ENCODE results near the gene ARHGAP29.

Gene ARHGAP29

GRCh38 chr1:94260635-94261387, 23.4 kb upstream of the ARHGAP29 start:
- in situ Hi-C loops (cut with MboI; ENCODE audit: low sequenced_read_pairs), result no loop called here

- in situ Hi-C loops (cut with MboI; ENCODE audit: low sequenced_read_pairs), result no loop called here
Observed at GRCh38 chr1:94259635-94260289, 22.4 kb upstream of the ARHGAP29 start.

- in situ Hi-C loops (cut with MboI; ENCODE audit: low sequenced_read_pairs), result no loop called here
Observed at GRCh38 chr1:94258873-94259331, 21.5 kb upstream of the ARHGAP29 start.

- in situ Hi-C loops (cut with MboI; ENCODE audit: low sequenced_read_pairs), result no loop called here
Observed at GRCh38 chr1:94257444-94257843, 20.1 kb upstream of the ARHGAP29 start.

- in situ Hi-C loops (cut with MboI; ENCODE audit: low sequenced_read_pairs), result no loop called here
Observed at GRCh38 chr1:94255476-94255875, 18.1 kb upstream of the ARHGAP29 start.

- in situ Hi-C loops (cut with MboI; ENCODE audit: low sequenced_read_pairs), result no loop called here
Observed at GRCh38 chr1:94254073-94254810, 16.9 kb upstream of the ARHGAP29 start.

- in situ Hi-C loops (cut with MboI; ENCODE audit: low sequenced_read_pairs), result no loop called here
Observed at GRCh38 chr1:94253456-94254017, 16.2 kb upstream of the ARHGAP29 start.

- in situ Hi-C loops (cut with MboI; ENCODE audit: low sequenced_read_pairs), result no loop called here
Observed at GRCh38 chr1:94250341-94250740, 13.0 kb upstream of the ARHGAP29 start.

- in situ Hi-C loops (cut with MboI; ENCODE audit: low sequenced_read_pairs), result no loop called here
Observed at GRCh38 chr1:94248956-94249688, 11.7 kb upstream of the ARHGAP29 start.

- in situ Hi-C loops (cut with MboI; ENCODE audit: low sequenced_read_pairs), result no loop called here
Observed at GRCh38 chr1:94247138-94248094, 10.0 kb upstream of the ARHGAP29 start.

- in situ Hi-C loops (cut with MboI; ENCODE audit: low sequenced_read_pairs), result no loop called here
Observed at GRCh38 chr1:94246692-94247137, 9.3 kb upstream of the ARHGAP29 start.

GRCh38 chr1:94245747-94246438, 8.5 kb upstream of the ARHGAP29 start:
- in situ Hi-C loops (cut with MboI; ENCODE audit: low sequenced_read_pairs), result no loop called here

- in situ Hi-C loops (cut with MboI; ENCODE audit: low sequenced_read_pairs), result no loop called here
Observed at GRCh38 chr1:94244816-94245215, 7.4 kb upstream of the ARHGAP29 start.

GRCh38 chr1:94243665-94244064, 6.3 kb upstream of the ARHGAP29 start:
- in situ Hi-C loops (cut with MboI; ENCODE audit: low sequenced_read_pairs), result no loop called here

- in situ Hi-C loops (cut with MboI; ENCODE audit: low sequenced_read_pairs), result no loop called here
Observed at GRCh38 chr1:94240822-94241221, 3.4 kb upstream of the ARHGAP29 start.

- in situ Hi-C loops (cut with MboI; ENCODE audit: low sequenced_read_pairs), result no loop called here
Observed at GRCh38 chr1:94239796-94240195, 2.4 kb upstream of the ARHGAP29 start.

GRCh38 chr1:94239051-94239450, 1.7 kb upstream of the ARHGAP29 start:
- in situ Hi-C loops (cut with MboI; ENCODE audit: low sequenced_read_pairs), result no loop called here

- in situ Hi-C loops (cut with MboI; ENCODE audit: low sequenced_read_pairs), result no loop called here
Observed at GRCh38 chr1:94236630-94237290, 624 bp downstream of the ARHGAP29 start.
